Natural killer cell (primary cell): Measurements from ENCODE around the gene KCNC1. TPM values are rescaled to one million over a fixed set of nuclear protein-coding genes. Genes with fewer than 3 reads are reported as not detected.

Source experiments
- ATAC-seq, 3 donors: fragments of 150-1000 bp in 2 of 3; fragments of 200-7000 bp in 1 of 3; cut with Tn5 transposase; 1 replicate in 1 of 3; 2 replicates in 2 of 3; pipeline ENCODE4 v1.10.0; 2021; ENCODE audit warnings: mild to moderate bottlenecking in 2 of 3, moderate library complexity in 2 of 3
- DNase-seq, 2 donors: peaks; one replicate each; pipeline versions ENCODE4 v3.0.0 to v3.0.0-alpha.2; 2013 to 2021; ENCODE audit warnings: mixed read lengths in 1 of 2
- H3K27ac ChIP-seq: one replicate; pipeline ENCODE4 v1.5.1; 2013; ENCODE audit warnings: mild to moderate bottlenecking, low read length
- H3K27me3 ChIP-seq: one replicate; pipeline ENCODE4 v1.6.1; 2013; ENCODE audit warnings: low read length; ENCODE audit not compliant: control insufficient read depth, insufficient read depth
- H3K36me3 ChIP-seq: one replicate; pipeline ENCODE4 v1.6.1; 2013; ENCODE audit warnings: low read length; ENCODE audit not compliant: control insufficient read depth, insufficient read depth
- H3K4me1 ChIP-seq: one replicate; pipeline ENCODE4 v1.6.1; 2013; ENCODE audit warnings: low read length; ENCODE audit not compliant: control insufficient read depth, insufficient read depth
- H3K4me3 ChIP-seq: one replicate; pipeline ENCODE4 v1.5.1; 2013; ENCODE audit warnings: low read length
- H3K9me3 ChIP-seq: one replicate; pipeline ENCODE4 v1.6.1; 2013; ENCODE audit warnings: low read length; ENCODE audit not compliant: control insufficient read depth, insufficient read depth
- H3K27ac Mint-ChIP-seq, 2 donors: one replicate each; pipeline ENCODE4 v1.8.0; 2022; ENCODE audit warnings: mild to moderate bottlenecking in 2 of 2, mixed read lengths in 2 of 2, moderate library complexity in 1 of 2
- H3K27me3 Mint-ChIP-seq, 2 donors: one replicate each; pipeline ENCODE4 v1.8.0; 2022; ENCODE audit warnings: low read depth in 2 of 2, mixed read lengths in 2 of 2
- H3K36me3 Mint-ChIP-seq: one replicate; pipeline ENCODE4 v1.8.0; 2022; ENCODE audit warnings: mixed read lengths
- H3K4me1 Mint-ChIP-seq, 2 donors: one replicate each; pipeline ENCODE4 v1.8.0; 2022; ENCODE audit warnings: mixed read lengths in 2 of 2
- H3K4me3 Mint-ChIP-seq: one replicate; pipeline ENCODE4 v1.8.0; 2022; ENCODE audit warnings: mild to moderate bottlenecking, moderate library complexity, mixed read lengths
- H3K9me3 Mint-ChIP-seq, 2 donors: one replicate each; pipeline ENCODE4 v1.8.0; 2022; ENCODE audit warnings: mixed read lengths in 2 of 2
- CTCF ChIP-seq: fragments of 200-600 bp; IDR thresholded peaks from one replicate; pipeline ENCODE4 v1.8.0; 2022; ENCODE audit warnings: antibody characterized with exemption
- WGBS: methylation state at CpG from one replicate; pipeline ENCODE4 v1.1.7; 2013; ENCODE audit warnings: missing lambda C conversion rate; ENCODE audit not compliant: insufficient coverage; 5-methylcytosine and 5-hydroxymethylcytosine counted together
- intact Hi-C: fragments of 100-400 bp; cut with micrococcal nuclease; formaldehyde crosslinking; loops from one replicate; pipeline ENCODE4 v1.14.2; 2022
- total RNA-seq, 4 donors: library from RNA; stranded (reverse); fragments of 120-200 nt in 1 of 4; gene quantifications; one replicate each; pipeline versions ENCODE4 v1.2.3 to v1.2.4, GENCODE V29; 2013 to 2022

Gene KCNC1
- total RNA-seq, 3 donors from 2014 or later (not counting 1 experiment from before 2014, with no cell fraction given) = not detected

- no peak overlapping the region for H3K27ac Mint-ChIP-seq
- DNase-seq (no peak), ATAC-seq (no peak)
- H3K9me3 Mint-ChIP-seq = no peaks in the 10 kb centered on the region
- H3K36me3 Mint-ChIP-seq = no peaks in the 10 kb centered on the region
- Histone ChIP-seq H3K4me1 (no peaks in the 10 kb centered on the region), H3K9me3 (no peaks in the 10 kb centered on the region), H3K36me3 (no peaks in the 10 kb centered on the region), H3K27ac (no peak overlapping the region), H3K27me3 (no peaks in the 10 kb centered on the region), H3K4me3 (no peak overlapping the region)
- H3K4me1 Mint-ChIP-seq = peaks cover 0 to 5% of the 10 kb centered on the region in 2 donors
- H3K4me3 Mint-ChIP-seq = no peak overlapping the region
- H3K27me3 Mint-ChIP-seq = no peaks in the 10 kb centered on the region
- intact Hi-C loops = no loop called here
- no peak for TF ChIP-seq CTCF
Measured at GRCh38 chr11:17791144-17791543, 56.6 kb downstream of the KCNC1 start.

- Mint-ChIP-seq H3K36me3 (no peaks in the 10 kb centered on the region), H3K27me3 (no peaks in the 10 kb centered on the region), H3K27ac (no peak overlapping the region), H3K4me3 (no peak overlapping the region), H3K4me1 (peaks cover 0 to 5% of the 10 kb centered on the region in 2 donors), H3K9me3 (no peaks in the 10 kb centered on the region)
- ATAC-seq = no peak
- intact Hi-C loops = no loop called here
- no peak for TF ChIP-seq CTCF
- 97% methylated on average over 9 of the region's 9 CpGs for WGBS
- Histone ChIP-seq H3K27me3 (no peaks in the 10 kb centered on the region), H3K36me3 (no peaks in the 10 kb centered on the region), H3K9me3 (no peaks in the 10 kb centered on the region), H3K4me3 (no peak overlapping the region), H3K4me1 (no peaks in the 10 kb centered on the region), H3K27ac (no peak overlapping the region)
- no peak for DNase-seq
Measured at GRCh38 chr11:17792161-17792560, 57.6 kb downstream of the KCNC1 start.

GRCh38 chr11:17793642-17794170 lies 59.1 kb downstream of the KCNC1 start:
- no peak for DNase-seq
- 92% methylated on average over 7 of the region's 7 CpGs for WGBS
- Mint-ChIP-seq H3K4me1 (peaks cover 0 to 2% of the 10 kb centered on the region in 2 donors), H3K27ac (no peak overlapping the region), H3K9me3 (no peaks in the 10 kb centered on the region), H3K36me3 (no peaks in the 10 kb centered on the region), H3K27me3 (no peaks in the 10 kb centered on the region), H3K4me3 (no peak overlapping the region)
- intact Hi-C loops = no loop called here
- Histone ChIP-seq H3K27me3 (no peaks in the 10 kb centered on the region), H3K4me1 (no peaks in the 10 kb centered on the region), H3K9me3 (no peaks in the 10 kb centered on the region), H3K4me3 (no peak overlapping the region), H3K27ac (no peak overlapping the region), H3K36me3 (no peaks in the 10 kb centered on the region)
- no peak for TF ChIP-seq CTCF
- ATAC-seq = no peak

- Mint-ChIP-seq H3K27me3 (no peaks in the 10 kb centered on the region), H3K9me3 (no peaks in the 10 kb centered on the region), H3K27ac (no peak overlapping the region), H3K4me1 (peaks cover 0 to 4% of the 10 kb centered on the region in 2 donors), H3K4me3 (no peak overlapping the region), H3K36me3 (no peaks in the 10 kb centered on the region)
- intact Hi-C loops = no loop called here
- Histone ChIP-seq H3K9me3 (no peaks in the 10 kb centered on the region), H3K27ac (no peak overlapping the region), H3K36me3 (no peaks in the 10 kb centered on the region), H3K27me3 (no peaks in the 10 kb centered on the region), H3K4me1 (no peaks in the 10 kb centered on the region), H3K4me3 (no peak overlapping the region)
- no peak for TF ChIP-seq CTCF
- DNase-seq (no peak), ATAC-seq (no peak)
- 97% methylated on average over 5 of the region's 5 CpGs for WGBS
Measured at GRCh38 chr11:17794981-17795380, 60.4 kb downstream of the KCNC1 start.
